ENCODE data around the gene TRIM67.
"Not testable (repeated sequence)": the region's sequence is repeated elsewhere in the genome, so short reads cannot be mapped to it uniquely, and the experiment has no call there.

The TRIM67 gene

GRCh38 chr1:231158141-231158540, 3.7 kb upstream of the TRIM67 start:
- not testable (repeated sequence) for DNase-seq (ENCODE audit: low read depth in 2 of 2)

GRCh38 chr1:231159202-231159962, 2.5 kb upstream of the TRIM67 start:
- no peak for DNase-seq (ENCODE audit: low read depth in 2 of 2)

GRCh38 chr1:231159963-231160761, 1.7 kb upstream of the TRIM67 start:
- no peak for DNase-seq (ENCODE audit: low read depth in 2 of 2)

- DNase-seq (ENCODE audit: low read depth in 2 of 2) = no peak
Observed at GRCh38 chr1:231160895-231161666, 777 bp upstream of the TRIM67 start.

GRCh38 chr1:231162297-231162969, 575 bp downstream of the TRIM67 start:
- peak in 1 of 2 donors; percentile 39 for DNase-seq (ENCODE audit: low read depth in 2 of 2)

GRCh38 chr1:231162970-231163829, 1.3 kb downstream of the TRIM67 start:
- DNase-seq (ENCODE audit: low read depth in 2 of 2) = no peak

- DNase-seq (ENCODE audit: low read depth in 2 of 2) = no peak
Observed at GRCh38 chr1:231163830-231164427, 2.1 kb downstream of the TRIM67 start.

- no peak for DNase-seq (ENCODE audit: low read depth in 2 of 2)
Observed at GRCh38 chr1:231165371-231165770, 3.5 kb downstream of the TRIM67 start.

- DNase-seq (ENCODE audit: low read depth in 2 of 2) = no peak
Observed at GRCh38 chr1:231166398-231166797, 4.5 kb downstream of the TRIM67 start.

GRCh38 chr1:231170875-231171274, 9.0 kb downstream of the TRIM67 start:
- DNase-seq (ENCODE audit: low read depth in 2 of 2) = no peak

- no peak for DNase-seq (ENCODE audit: low read depth in 2 of 2)
Observed at GRCh38 chr1:231171623-231172197, 9.9 kb downstream of the TRIM67 start.

- no peak for DNase-seq (ENCODE audit: low read depth in 2 of 2)
Observed at GRCh38 chr1:231172411-231172810, 10.6 kb downstream of the TRIM67 start.

GRCh38 chr1:231176421-231176820, 14.6 kb downstream of the TRIM67 start:
- no peak for DNase-seq (ENCODE audit: low read depth in 2 of 2)

- DNase-seq (ENCODE audit: low read depth in 2 of 2) = no peak
Observed at GRCh38 chr1:231177226-231177625, 15.4 kb downstream of the TRIM67 start.

GRCh38 chr1:231177936-231178335, 16.1 kb downstream of the TRIM67 start:
- no peak for DNase-seq (ENCODE audit: low read depth in 2 of 2)

- DNase-seq (ENCODE audit: low read depth in 2 of 2) = no peak
Observed at GRCh38 chr1:231178970-231179369, 17.1 kb downstream of the TRIM67 start.

- no peak for DNase-seq (ENCODE audit: low read depth in 2 of 2)
Observed at GRCh38 chr1:231180034-231180433, 18.2 kb downstream of the TRIM67 start.

- DNase-seq (ENCODE audit: low read depth in 2 of 2) = no peak
Observed at GRCh38 chr1:231181271-231181670, 19.4 kb downstream of the TRIM67 start.

- no peak for DNase-seq (ENCODE audit: low read depth in 2 of 2)
Observed at GRCh38 chr1:231182317-231182716, 20.5 kb downstream of the TRIM67 start.
